ENCODE measurements around the gene KCNK4.
"Not testable (repeated sequence)": the region's sequence is repeated elsewhere in the genome, so short reads cannot be mapped to it uniquely, and the experiment has no call there.

The KCNK4 gene

GRCh38 chr11:64291262-64291751 is at the start of gene KCNK4:
KCNK4 (plus strand) TSS chr11:64291302; CDS start chr11:64293019, 1,717 bp downstream.
- no peak for DNase-seq

GRCh38 chr11:64241491-64242374 is 49.4 kb upstream of the KCNK4 start:
- DNase-seq = peak; percentile 97

GRCh38 chr11:64243236-64243854 is 47.8 kb upstream of the KCNK4 start:
- no peak for DNase-seq

GRCh38 chr11:64244107-64244506 is 47.0 kb upstream of the KCNK4 start:
- DNase-seq = no peak

- DNase-seq = no peak
Measured at GRCh38 chr11:64244966-64245365, 46.1 kb upstream of the KCNK4 start.

GRCh38 chr11:64245401-64245796 is 45.7 kb upstream of the KCNK4 start:
- DNase-seq = no peak

GRCh38 chr11:64245797-64246620 is 45.1 kb upstream of the KCNK4 start:
- no peak for DNase-seq

GRCh38 chr11:64246621-64246870 is 44.6 kb upstream of the KCNK4 start:
- not testable (repeated sequence) for DNase-seq

- DNase-seq = peak; percentile 86
Measured at GRCh38 chr11:64246871-64247728, 44.0 kb upstream of the KCNK4 start, which contains the start of gene PPP1R14B. PPP1R14B (minus strand) TSS chr11:64246943; CDS start chr11:64246673, 270 bp downstream.

GRCh38 chr11:64247729-64248531 is 43.2 kb upstream of the KCNK4 start:
- DNase-seq = peak; percentile 72

- no peak for DNase-seq
Measured at GRCh38 chr11:64248578-64248977, 42.5 kb upstream of the KCNK4 start.

GRCh38 chr11:64249038-64249437 is 42.1 kb upstream of the KCNK4 start:
- DNase-seq = no peak

- no peak for DNase-seq
Measured at GRCh38 chr11:64249563-64250414, 41.3 kb upstream of the KCNK4 start.

GRCh38 chr11:64250415-64251015 is 40.6 kb upstream of the KCNK4 start:
- no peak for DNase-seq

GRCh38 chr11:64251016-64251752 is 39.9 kb upstream of the KCNK4 start, which contains the start of gene PLCB3:
PLCB3 (plus strand) TSS chr11:64251530; CDS start chr11:64251650, 120 bp downstream.
- no peak for DNase-seq

GRCh38 chr11:64251753-64252002 is 39.4 kb upstream of the KCNK4 start:
- DNase-seq = no peak

- no peak for DNase-seq
Measured at GRCh38 chr11:64252003-64252872, 38.9 kb upstream of the KCNK4 start.

- no peak for DNase-seq
Measured at GRCh38 chr11:64253043-64253442, 38.1 kb upstream of the KCNK4 start.

All from NCI-H510A treated with DMSO at 0.1 percent for 48 hours (cell line).